Thoracic aorta (tissue), 2 donors: ENCODE data around the gene MYO3B. TPM values are rescaled to one million over a fixed set of nuclear protein-coding genes. Genes with fewer than 3 reads are reported as not detected.
"Not testable (repeated sequence)": the region's sequence is repeated elsewhere in the genome, so short reads cannot be mapped to it uniquely, and the experiment has no call there.

Source experiments
- ATAC-seq: fragments of 150-250 bp; one replicate; pipeline ENCODE4 v1.8.0; 2017; ENCODE audit warnings: low read depth; ENCODE audit not compliant: insufficient number of reproducible peaks, low FRiP score
- DNase-seq: peaks from one replicate; pipeline ENCODE4 v3.0.0-alpha.2; 2020; ENCODE audit warnings: low spot score
- H3K27ac ChIP-seq, 2 donors: fragments of 200-600 bp; sonication (generic); 1 replicate in 1 of 2; 2 replicates in 1 of 2; pipeline ENCODE4 v1.5.1; 2016; ENCODE audit warnings: mild to moderate bottlenecking in 2 of 2, moderate library complexity in 2 of 2
- H3K27me3 ChIP-seq: fragments of 200-600 bp; sonication (generic); replicated peaks from 2 replicates; pipeline ENCODE4 v1.6.0; 2016; ENCODE audit warnings: mild to moderate bottlenecking; ENCODE audit not compliant: insufficient read depth
- H3K36me3 ChIP-seq: fragments of 200-600 bp; sonication (generic); one replicate; pipeline ENCODE4 v1.5.1; 2016
- H3K4me1 ChIP-seq, 2 donors: fragments of 200-600 bp; sonication (generic); 1 replicate in 1 of 2; 2 replicates in 1 of 2; pipeline versions ENCODE4 v1.5.1 to v1.6.0; 2016; ENCODE audit warnings: low read depth in 2 of 2, mild to moderate bottlenecking in 1 of 2; ENCODE audit not compliant: control insufficient read depth in 1 of 2
- H3K4me3 ChIP-seq: fragments of 200-600 bp; sonication (generic); 2 replicates; pipeline ENCODE4 v1.5.1; 2016; ENCODE audit warnings: mild to moderate bottlenecking
- H3K9me3 ChIP-seq: fragments of 200-600 bp; sonication (generic); 2 replicates; pipeline ENCODE4 v1.5.1; 2016
- total RNA-seq, 2 donors: library from RNA; depleted of rRNA; stranded (reverse); fragments of >200 nt; gene quantifications; one replicate each; pipeline versions ENCODE4 v1.1.0 to v1.2.3, GENCODE V29; 2016
- TF ChIP-seq, protein P1 (sequence below): fragments of 200-600 bp; sonication (generic); IDR thresholded peaks from one replicate; pipeline ENCODE4 v1.5.1; 2019; ENCODE audit warnings: antibody characterized with exemption

Gene MYO3B
- total RNA-seq, 2 donors from 2014 or later = not detected

GRCh38 chr2:170671079-170671478 is 493.1 kb downstream of the MYO3B start:
- H3K4me3 ChIP-seq = no peak overlapping the region
- TF ChIP-seq, protein P1, sequence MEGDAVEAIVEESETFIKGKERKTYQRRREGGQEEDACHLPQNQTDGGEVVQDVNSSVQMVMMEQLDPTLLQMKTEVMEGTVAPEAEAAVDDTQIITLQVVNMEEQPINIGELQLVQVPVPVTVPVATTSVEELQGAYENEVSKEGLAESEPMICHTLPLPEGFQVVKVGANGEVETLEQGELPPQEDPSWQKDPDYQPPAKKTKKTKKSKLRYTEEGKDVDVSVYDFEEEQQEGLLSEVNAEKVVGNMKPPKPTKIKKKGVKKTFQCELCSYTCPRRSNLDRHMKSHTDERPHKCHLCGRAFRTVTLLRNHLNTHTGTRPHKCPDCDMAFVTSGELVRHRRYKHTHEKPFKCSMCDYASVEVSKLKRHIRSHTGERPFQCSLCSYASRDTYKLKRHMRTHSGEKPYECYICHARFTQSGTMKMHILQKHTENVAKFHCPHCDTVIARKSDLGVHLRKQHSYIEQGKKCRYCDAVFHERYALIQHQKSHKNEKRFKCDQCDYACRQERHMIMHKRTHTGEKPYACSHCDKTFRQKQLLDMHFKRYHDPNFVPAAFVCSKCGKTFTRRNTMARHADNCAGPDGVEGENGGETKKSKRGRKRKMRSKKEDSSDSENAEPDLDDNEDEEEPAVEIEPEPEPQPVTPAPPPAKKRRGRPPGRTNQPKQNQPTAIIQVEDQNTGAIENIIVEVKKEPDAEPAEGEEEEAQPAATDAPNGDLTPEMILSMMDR = no peak
- no peak overlapping the region for H3K27ac ChIP-seq
- no peaks in the 10 kb centered on the region for H3K36me3 ChIP-seq
- H3K9me3 ChIP-seq = no peaks in the 10 kb centered on the region
- H3K4me1 ChIP-seq = no peaks in the 10 kb centered on the region
- DNase-seq (no peak), ATAC-seq (no peak)
- no peaks in the 10 kb centered on the region for H3K27me3 ChIP-seq

DNA sequence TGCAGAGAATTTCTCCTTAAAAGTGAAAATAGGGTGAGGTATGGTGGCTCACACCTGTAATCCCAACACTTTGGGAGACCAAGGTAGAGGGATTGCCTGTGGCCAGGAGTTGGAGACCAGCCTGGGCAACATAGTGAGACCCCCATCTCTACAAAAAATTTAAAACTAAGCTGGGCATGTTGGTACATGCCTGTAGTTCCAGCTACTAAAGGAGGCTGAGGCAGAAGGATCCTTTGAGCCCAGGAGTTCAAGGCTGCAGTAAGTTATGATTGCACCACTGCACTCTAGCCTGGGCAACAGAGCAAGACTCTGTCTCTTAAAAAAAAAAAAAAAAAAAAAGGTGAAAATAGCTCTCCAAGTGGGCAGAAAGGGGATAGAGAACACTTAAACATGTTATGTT is 496.3 kb downstream of the MYO3B start:
- not testable (repeated sequence) for H3K36me3 ChIP-seq, H3K27ac ChIP-seq, DNase-seq, H3K4me1 ChIP-seq, ATAC-seq, H3K4me3 ChIP-seq, H3K9me3 ChIP-seq, H3K27me3 ChIP-seq

GRCh38 chr2:170675701-170676100 is 497.8 kb downstream of the MYO3B start:
- DNase-seq (no peak), ATAC-seq (no peak)
- H3K36me3 ChIP-seq = no peaks in the 10 kb centered on the region
- H3K4me3 ChIP-seq = no peak overlapping the region
- H3K4me1 ChIP-seq = no peaks in the 10 kb centered on the region
- no peaks in the 10 kb centered on the region for H3K27me3 ChIP-seq
- no peaks in the 10 kb centered on the region for H3K9me3 ChIP-seq
- TF ChIP-seq, protein P1 = no peak
- no peak overlapping the region for H3K27ac ChIP-seq

DNA sequence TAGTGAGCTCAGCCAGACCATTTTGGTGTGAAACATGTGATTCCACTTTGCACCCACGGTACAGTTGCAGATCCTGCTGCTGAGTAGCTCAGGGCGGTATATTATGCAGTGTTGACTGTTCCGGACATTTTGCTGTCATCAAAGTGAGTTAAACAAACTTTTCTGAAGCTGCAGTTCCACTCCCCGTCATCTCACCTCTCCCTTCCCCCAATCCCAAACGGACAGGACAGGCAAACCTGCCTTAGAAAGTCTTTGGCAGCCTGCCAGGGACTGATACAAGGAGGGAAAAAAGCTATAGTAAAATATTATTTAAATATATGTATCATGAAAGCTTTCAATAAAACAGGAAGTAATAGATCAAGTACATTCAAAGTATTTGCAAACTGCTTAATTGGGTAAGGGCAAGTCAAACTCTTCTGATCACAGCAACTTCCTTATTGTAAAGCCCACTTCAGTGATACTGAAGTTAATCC is 501.7 kb downstream of the MYO3B start:
- Histone ChIP-seq H3K4me3 (no peak overlapping the region), H3K27me3 (no peaks in the 10 kb centered on the region), H3K4me1 (no peaks in the 10 kb centered on the region), H3K27ac (no peak overlapping the region), H3K9me3 (no peaks in the 10 kb centered on the region), H3K36me3 (no peaks in the 10 kb centered on the region)
- ATAC-seq (no peak), DNase-seq (no peak)
- TF ChIP-seq, protein P1 = no peak

- Histone ChIP-seq H3K27ac (no peak overlapping the region), H3K27me3 (no peaks in the 10 kb centered on the region), H3K4me1 (no peaks in the 10 kb centered on the region), H3K4me3 (no peak overlapping the region), H3K36me3 (no peaks in the 10 kb centered on the region), H3K9me3 (no peaks in the 10 kb centered on the region)
- no peak for ATAC-seq
- no peak for DNase-seq
- TF ChIP-seq, protein P1 = no peak
Measured at GRCh38 chr2:170680172-170680941, 502.4 kb downstream of the MYO3B start.

DNA sequence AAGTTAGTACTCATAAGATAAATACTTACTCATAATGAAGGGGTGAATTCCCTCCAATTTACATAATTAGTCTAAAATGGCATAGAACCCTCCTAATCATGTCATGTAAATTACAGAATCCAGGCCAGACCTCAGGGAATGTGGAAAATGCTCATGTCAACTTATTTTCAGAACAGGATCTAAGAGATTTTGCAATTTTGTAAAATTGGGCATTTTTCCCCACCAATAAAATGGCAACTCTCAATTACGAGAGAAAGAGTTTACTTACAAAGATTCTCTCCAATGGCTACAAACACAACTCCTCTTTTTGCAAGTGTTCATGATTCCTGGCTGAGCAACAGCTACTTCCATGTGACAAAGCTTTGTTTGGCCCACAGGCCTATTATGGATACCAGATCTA is 503.4 kb downstream of the MYO3B start:
- Histone ChIP-seq H3K9me3 (no peaks in the 10 kb centered on the region), H3K36me3 (no peaks in the 10 kb centered on the region), H3K27ac (no peak overlapping the region), H3K27me3 (no peaks in the 10 kb centered on the region), H3K4me3 (no peak overlapping the region), H3K4me1 (no peaks in the 10 kb centered on the region)
- TF ChIP-seq, protein P1 = no peak
- ATAC-seq = no peak
- DNase-seq = no peak
